RWPE2 (cell line): Measurements from ENCODE around the gene ABHD16B.

Experiments
- ATAC-seq: fragments of 200-7000 bp; cut with Tn5 transposase; 3 replicates; pipeline ENCODE4 v1.9.1; 2021; ENCODE audit warnings: low read depth
- DNase-seq: peaks from one replicate; pipeline ENCODE4 v3.0.0-alpha.2; 2020; ENCODE audit warnings: low spot score
- H3K27ac ChIP-seq: fragments of 450-650 bp; 2 replicates; pipeline ENCODE4 v1.5.1; 2017; ENCODE audit warnings: mild to moderate bottlenecking; ENCODE audit not compliant: poor library complexity, severe bottlenecking
- H3K27me3 ChIP-seq: fragments of 250-450 bp; sonication (Bioruptor Pico); 2 replicates; pipeline ENCODE4 v1.5.1; 2021; ENCODE audit warnings: mild to moderate bottlenecking, moderate library complexity; ENCODE audit not compliant: insufficient read depth, poor library complexity, severe bottlenecking
- H3K36me3 ChIP-seq: fragments of 250-450 bp; sonication (Bioruptor Pico); 2 replicates; pipeline ENCODE4 v1.5.1; 2020; ENCODE audit warnings: low read depth, mild to moderate bottlenecking, moderate library complexity
- H3K4me1 ChIP-seq: fragments of 250-450 bp; sonication (Bioruptor Pico); 2 replicates; pipeline ENCODE4 v1.5.1; 2021; ENCODE audit warnings: mild to moderate bottlenecking, moderate library complexity; ENCODE audit not compliant: insufficient read depth, poor library complexity, severe bottlenecking
- H3K4me3 ChIP-seq: fragments of 250-450 bp; sonication (Bioruptor Pico); 2 replicates; pipeline ENCODE4 v1.5.1; 2021; ENCODE audit warnings: mild to moderate bottlenecking, moderate library complexity; ENCODE audit not compliant: severe bottlenecking
- H3K9me3 ChIP-seq: fragments of 250-450 bp; sonication (Bioruptor Pico); 2 replicates; pipeline ENCODE4 v1.5.1; 2021; ENCODE audit warnings: mild to moderate bottlenecking, moderate library complexity; ENCODE audit not compliant: severe bottlenecking
- CTCF ChIP-seq: fragments of 450-650 bp; IDR thresholded peaks from one replicate; pipeline ENCODE4 v1.5.1; 2017; ENCODE audit warnings: mild to moderate bottlenecking, moderate library complexity; ENCODE audit not compliant: poor library complexity, severe bottlenecking

ABHD16B gene

GRCh38 chr20:63861365-63861934 is at the start of gene ABHD16B:
ABHD16B (plus strand) TSS chr20:63861498; CDS start chr20:63861541, 43 bp downstream.
- Histone ChIP-seq H3K36me3 (peaks cover 12% of the 10 kb centered on the region), H3K4me3 (no peak within 1 kb of the TSS), H3K27ac (no peak within 1 kb of the TSS), H3K9me3 (no peaks in the 10 kb centered on the region), H3K4me1 (peaks cover 6% of the 10 kb centered on the region), H3K27me3 (peaks cover 12% of the 10 kb centered on the region)
- peak; percentile 81 for DNase-seq
- TF ChIP-seq CTCF, result no peak
- no peak for ATAC-seq

GRCh38 chr20:63814891-63815614 is 46.2 kb upstream of the ABHD16B start:
- no peak for TF ChIP-seq CTCF
- no peak overlapping the region for H3K27ac ChIP-seq
- H3K9me3 ChIP-seq, result no peaks in the 10 kb centered on the region
- H3K36me3 ChIP-seq, result no peaks in the 10 kb centered on the region
- H3K4me3 ChIP-seq, result no peak overlapping the region
- no peak for DNase-seq
- no peaks in the 10 kb centered on the region for H3K4me1 ChIP-seq
- peaks cover 12% of the 10 kb centered on the region for H3K27me3 ChIP-seq
- ATAC-seq, result no peak

GRCh38 chr20:63815615-63816253 is 45.6 kb upstream of the ABHD16B start:
- Histone ChIP-seq H3K4me3 (no peak overlapping the region), H3K36me3 (no peaks in the 10 kb centered on the region), H3K9me3 (no peaks in the 10 kb centered on the region), H3K27ac (no peak overlapping the region), H3K4me1 (no peaks in the 10 kb centered on the region), H3K27me3 (peaks cover 12% of the 10 kb centered on the region)
- ATAC-seq (no peak), DNase-seq (no peak)
- TF ChIP-seq CTCF, result no peak

GRCh38 chr20:63819224-63819921 is 41.9 kb upstream of the ABHD16B start:
- Histone ChIP-seq H3K27me3 (peaks cover 29% of the 10 kb centered on the region), H3K4me3 (no peak overlapping the region)

More at GRCh38 chr20:63819224-63819921, 41.9 kb upstream of the ABHD16B start:
- Histone ChIP-seq H3K4me1 (no peaks in the 10 kb centered on the region), H3K27ac (no peak overlapping the region), H3K9me3 (no peaks in the 10 kb centered on the region), H3K36me3 (no peaks in the 10 kb centered on the region)
- DNase-seq, result peak; percentile 81
- ATAC-seq, result peak; percentile 56
- TF ChIP-seq CTCF, result peak; percentile 75
